NCI-H1417 treated with DMSO at 0.1 percent for 48 hours (cell line): ENCODE data around the gene RPP40.

ENCODE experiments used
- DNase-seq: peaks from one replicate; lab custom pipeline; 2025; lab: John Stamatoyannopoulos, UW

RPP40 gene

DNA sequence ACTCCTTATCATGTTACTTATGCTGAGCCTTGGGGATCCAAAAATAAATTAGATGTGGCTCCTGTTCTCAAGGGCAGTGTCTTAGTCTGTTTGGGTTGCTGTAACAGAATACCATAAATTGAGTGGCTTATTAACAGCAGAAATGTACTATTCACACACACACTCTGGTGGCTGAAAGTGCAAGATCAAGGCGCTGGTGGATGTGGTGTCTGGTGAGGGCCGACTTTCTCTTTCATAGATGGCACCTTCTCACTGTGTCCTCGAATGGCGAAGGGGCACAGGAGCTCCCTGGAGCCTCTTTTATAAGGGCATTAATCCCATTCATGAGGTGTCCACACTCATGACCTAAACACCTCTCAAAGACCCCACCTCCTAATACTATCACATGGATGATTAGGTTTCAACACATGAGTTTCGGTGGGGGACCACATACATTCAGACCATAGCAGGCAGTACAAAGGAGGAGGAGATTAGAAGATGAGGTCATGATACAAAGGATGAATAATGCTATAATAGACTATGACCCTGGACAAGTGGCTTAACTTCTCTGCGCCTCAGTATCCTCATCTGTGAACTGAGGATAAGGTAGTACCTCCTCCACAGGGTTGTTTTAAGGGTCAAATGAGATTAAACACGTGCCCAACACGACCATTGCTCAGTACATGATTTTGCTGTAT, 34.1 kb downstream of the RPP40 start:
- DNase-seq = no peak

DNA sequence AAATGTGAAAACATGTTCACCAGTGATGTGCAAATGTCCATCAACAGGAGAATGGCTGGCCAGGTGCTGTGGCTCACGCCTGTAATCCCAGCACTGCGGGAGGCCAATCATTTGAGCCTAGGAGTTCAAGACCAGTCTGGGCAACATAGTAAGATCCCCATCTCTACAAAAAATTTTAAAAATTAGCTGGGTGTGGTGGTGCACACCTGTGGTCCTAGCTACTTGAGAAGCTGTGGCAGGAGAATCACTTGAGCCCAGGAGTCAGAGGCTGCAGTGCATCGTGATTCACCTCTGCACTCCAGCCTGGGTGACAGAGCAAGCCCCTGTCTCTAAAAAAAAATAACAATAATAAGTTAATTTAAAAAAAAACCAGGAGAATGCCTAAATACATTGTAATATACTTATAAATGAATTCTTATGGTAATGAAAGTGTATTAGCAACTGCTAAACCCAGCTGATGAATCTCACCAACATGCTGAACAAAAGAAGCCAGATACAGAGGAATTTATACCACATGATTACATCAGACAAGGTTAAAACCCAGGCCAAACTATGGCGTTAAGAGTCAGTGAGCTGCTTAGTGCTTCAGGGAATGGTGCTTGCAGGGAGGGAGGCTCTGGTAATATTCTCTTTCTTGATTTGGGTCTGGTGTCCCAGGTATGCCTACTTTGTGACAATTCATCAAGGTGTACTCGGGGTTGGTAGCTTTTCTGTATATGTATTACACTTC, 36.4 kb downstream of the RPP40 start:
- no peak for DNase-seq

DNA sequence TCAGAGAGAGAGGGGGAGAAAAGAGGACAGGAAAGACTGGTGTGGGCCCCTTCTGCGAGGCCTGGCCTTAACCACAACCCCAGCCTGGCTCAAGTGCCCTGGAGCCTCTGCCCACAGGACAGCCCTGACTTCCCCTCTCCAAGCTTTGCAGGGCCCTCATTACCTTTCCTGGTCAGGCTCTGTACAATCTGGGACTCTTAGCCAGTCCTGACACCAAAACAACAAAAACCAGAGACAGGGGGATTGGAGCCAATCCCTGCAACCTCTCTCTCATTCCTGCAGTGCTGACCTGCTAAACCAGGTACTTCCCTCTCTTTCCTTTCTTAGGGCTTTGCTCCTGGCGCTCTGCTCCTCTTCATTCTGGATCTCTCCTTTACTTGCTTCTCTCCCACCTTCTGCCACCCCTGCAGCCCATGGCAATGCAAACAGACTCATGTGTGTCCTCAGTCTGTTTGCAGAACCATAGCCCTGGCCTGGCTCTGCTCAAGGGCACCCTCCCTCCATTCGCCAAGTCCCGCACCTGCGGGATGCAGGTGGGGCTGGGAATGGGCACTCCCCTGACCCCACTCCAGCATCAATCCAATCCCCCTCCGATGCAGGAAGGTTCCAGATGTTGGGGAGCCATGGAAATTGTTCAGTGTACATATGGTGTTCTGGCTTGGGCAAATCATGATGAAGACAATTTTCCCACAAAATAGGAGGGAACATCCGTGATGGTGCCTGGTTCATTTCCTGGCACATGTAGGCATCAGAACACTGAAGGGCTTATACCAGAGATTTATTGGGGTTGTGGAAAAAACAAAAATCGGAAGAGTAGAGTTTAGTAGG, 38.1 kb downstream of the RPP40 start:
- no peak for DNase-seq

DNA sequence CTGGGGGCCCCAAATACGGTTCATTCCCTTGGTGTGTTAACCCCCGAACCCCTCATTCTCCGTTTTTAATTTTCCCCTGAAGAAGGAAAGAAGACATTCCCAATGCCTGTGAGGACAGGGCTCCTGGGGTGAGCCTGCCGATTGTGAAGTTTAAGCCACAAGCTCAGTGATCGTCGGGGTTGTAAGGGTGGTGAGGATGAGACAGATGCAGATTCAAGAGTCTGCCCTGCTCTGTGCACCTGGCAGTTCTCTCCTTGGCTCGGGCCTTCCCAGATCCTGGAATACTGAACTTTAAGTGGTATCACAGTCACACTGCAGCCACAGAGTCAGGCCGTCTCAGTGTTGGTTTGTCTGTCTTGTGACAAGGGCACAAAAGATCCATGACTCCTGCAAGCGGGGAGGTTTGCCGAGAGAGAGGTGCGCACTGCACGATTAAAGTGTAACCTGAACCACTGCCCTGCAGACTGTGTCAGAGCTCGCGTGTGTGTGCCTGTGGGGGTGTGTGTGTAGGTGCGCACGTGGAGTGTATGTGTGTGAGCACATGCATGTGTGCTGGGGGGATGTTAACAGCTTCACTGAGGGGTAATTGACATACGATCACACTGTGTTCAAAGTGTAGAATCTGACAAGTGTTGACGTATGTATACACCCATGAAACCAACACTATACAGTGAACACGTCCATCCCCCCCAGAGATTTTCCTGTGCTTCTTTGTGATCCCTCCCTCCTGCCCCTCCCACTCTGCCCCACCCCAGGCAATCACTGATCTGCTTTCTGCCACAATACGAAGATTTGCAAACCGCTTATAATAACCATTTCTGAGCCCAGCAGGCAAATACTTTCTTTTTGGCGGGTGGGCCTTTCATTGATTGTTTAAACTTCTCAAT, 38.9 kb downstream of the RPP40 start:
- DNase-seq = no peak

DNA sequence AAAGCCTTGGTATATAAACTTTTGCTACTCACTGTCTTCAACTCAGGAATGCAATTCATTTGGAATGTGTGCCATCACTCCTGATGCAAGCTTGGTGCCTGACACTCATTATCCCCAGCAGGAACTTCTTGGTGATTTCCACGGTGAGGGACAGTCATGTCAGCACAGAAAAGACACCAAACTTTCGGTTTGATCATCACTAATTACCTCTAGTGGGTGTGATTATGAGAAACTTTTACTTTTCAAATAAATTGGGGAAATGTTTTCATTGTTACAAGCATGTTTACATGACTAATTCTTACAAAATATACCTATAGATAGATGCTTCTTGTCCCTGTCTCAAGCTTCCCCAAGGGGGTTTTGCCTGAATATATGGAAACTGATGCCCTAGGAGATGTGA, 40.9 kb downstream of the RPP40 start:
- DNase-seq = no peak

DNA sequence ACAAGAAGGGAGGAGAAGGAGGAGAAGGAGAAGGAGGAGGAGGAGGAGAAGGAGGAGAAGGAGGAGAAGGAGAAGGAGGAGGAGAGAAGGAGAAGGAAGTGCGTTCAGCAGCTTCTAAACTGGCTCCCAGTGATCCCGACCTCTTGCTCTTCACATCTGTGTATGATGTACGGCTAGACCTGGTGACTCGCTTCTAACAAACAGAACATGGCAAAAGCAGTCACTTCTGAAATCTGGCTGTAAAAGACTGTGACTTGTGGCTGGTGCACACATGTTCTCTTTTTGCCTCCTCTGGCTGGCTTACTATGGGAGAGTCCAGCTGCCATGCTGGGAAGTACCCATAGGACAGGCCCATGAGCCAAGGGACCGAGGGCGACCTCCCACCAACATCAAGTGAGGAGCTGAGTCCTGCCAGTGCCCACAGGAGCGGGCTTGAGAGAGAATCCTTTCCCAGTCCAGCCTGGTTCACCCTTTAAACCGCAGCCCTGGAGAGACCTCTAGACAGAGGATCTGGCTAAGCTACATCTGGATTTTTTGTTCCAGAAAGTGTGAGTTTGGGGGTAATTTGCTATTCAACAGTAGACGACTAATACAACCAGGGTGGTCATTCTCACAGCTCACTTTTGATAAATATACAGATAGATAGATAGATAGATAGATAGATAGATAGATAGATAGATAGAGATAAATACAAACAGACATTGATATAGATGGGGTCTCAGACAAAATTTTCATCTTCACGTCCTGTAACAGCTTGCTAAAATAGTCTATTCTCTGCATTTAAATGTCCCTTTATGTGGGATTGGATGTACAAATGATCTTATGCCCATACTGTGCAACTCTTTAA, 42.3 kb downstream of the RPP40 start:
- DNase-seq = no peak

DNA sequence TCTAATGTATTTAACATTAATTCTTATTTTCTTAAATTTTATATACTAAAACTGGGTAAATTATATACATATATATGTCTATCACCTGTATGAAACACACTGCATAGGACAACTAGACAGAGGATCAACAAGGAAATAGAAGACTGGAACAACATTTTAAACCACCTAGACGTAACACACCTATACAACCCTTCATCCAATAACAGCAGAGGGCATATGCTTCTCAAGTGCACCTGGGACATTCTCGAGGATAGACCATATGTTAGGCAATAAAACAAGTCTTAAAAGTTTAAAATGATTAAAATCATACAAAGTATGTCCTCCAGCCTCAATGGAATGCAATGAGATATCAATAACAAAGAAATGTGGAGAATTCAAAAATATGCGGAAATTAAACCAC, 45.2 kb downstream of the RPP40 start:
- no peak for DNase-seq

DNA sequence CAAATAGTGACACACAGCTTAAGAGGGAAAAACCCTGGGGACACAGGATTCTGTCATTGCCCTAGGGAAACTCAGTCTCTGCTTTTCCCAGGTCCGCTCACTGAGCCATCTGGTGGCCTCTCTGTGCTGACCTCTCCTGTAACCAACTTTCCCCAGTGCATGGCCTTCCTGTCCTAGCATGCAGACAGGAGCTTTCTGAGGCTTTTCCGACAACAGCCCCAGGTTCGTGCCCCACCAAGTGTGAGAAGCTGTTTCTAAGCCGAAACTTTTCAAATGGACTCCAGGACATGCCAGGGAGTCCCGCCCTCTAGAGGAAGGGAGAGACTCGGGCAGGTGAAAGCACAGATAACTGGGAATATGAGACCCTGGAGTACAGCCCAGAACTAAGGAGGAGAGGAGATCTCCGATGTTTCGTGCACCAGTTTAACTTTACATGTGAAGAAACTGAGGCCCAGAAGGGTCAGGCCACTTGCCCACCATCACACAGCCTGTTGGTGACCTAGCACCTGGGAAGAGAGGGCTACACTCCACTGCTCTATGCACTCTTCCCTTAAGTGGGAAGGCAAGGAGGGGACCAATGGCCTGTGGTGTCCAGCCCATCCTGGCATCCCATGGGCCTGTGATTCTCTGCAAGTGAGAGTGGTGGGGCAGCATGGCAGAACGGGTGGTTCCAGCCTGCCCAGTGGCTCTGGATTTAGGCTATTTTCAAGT, 46.2 kb downstream of the RPP40 start:
- DNase-seq = no peak

DNA sequence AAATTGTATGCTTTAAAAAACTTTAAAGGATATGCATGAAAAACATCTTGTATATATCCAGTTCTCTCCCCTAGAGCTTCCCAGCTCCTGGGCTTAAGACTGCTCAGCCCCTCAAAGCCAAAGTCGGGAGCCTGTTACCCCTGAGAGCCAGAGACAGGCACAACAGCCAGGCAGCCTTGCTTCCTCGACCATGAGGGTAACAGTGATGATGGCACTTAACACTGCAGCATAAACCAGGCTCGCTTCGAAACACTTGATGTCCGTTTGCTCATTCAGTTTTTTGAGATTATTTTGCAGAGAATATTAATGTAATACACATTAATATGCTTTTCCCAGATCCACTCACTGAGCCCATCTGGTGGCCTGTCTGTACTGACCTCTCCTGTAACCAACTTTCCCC, 47.2 kb downstream of the RPP40 start:
- no peak for DNase-seq

DNA sequence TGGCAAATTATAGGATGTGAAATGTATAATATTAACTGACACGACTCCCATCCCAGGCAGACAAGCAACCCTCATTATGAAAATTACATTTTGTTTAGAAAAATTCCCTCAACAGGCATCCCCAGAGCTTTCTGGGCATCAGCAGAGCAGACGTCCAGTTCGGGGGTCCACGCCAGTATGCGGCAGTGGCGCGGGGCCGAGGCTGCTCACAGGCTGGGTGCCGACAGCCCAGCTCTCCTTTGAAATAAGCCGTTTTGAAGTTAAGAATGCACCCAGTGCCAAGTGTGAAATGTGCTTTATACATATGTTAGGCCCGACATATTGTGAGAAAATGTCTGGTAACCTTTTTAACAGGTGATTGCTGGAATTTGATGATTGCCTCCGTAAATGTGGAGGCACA, 50.4 kb downstream of the RPP40 start:
- no peak for DNase-seq

DNA sequence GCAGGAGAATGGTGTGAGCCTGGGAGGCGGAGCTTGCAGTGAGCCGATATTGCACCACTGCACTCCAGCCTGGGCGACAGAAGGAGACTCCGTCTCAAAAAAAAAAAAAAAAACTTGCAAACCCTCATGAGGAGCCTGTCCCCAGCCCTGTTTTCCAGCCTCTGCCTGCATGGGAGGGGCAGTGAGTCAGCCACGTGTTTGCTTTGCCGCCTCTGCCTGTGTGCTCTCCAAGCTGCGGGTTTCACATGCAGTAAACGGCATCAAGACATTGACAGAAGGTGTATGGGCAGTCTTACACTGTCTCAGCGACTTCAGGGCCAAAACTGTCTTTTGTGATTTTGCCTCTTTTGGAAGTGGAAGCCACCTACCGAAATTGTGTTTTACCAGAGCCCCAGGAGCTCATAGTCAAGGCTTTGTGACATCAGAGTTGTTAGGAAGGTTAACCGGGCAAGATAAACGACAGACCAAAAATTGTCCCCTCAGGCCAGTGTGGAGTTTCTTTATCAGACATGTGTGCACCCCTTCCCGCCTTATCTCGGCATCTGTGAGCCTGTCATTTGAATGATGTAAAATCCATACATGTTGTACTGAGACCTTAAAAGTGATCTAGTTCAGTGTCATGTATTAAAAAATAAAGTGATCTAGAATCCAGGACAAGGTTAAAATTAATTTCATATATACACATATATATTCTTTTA, 52.9 kb downstream of the RPP40 start:
- no peak for DNase-seq

DNA sequence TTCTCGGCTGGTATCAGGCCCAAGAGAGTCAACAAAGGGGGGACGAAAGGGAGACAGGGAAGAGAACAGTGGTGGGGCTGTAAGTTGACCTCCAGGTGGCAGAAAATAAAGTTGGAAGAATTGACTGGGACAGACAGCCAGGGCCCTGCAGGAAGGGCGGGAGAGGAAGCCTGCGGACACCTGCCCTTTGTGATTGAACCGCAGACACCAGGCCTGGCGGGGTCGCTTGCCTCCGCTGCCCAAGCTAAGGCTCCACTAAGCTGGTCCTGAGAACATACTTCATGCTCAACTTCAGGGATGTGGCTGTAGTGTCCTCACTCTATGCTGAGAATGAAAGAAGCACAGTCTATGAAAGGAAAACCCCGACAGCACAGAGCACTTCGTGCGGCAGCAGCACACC, 53.8 kb downstream of the RPP40 start:
- no peak for DNase-seq

DNA sequence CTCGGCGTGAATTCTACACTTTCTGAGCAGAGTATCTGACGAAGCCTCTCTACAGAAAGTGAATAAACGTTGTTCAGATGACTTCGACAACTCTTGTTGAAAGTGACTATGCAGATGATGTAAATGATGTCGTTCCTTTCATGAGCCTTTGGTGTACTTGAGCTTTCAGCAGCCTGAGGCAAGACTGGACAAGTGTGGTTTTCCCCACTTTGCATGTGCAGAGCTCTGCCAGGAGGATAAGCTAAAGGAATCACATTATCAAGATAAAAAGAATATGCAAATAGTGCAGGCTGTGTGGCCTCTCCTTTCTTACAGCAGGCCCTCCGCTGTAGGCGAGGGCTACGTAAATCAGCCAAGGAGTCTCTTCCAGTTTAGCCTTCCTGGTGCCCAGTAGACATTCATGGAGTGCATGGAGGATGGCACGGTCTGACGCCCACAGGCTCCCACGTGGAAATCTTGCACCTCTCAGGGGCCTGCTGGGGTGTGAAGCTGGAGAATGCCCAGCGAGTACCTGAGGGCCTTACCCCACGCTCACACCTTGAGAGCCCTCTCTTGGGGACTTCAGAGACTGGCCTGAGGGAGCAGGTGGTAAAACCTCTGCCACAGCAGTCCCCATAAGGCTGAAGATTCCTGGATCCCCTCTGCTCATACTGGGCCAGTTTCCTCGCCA, 54.9 kb downstream of the RPP40 start:
- DNase-seq = no peak

DNA sequence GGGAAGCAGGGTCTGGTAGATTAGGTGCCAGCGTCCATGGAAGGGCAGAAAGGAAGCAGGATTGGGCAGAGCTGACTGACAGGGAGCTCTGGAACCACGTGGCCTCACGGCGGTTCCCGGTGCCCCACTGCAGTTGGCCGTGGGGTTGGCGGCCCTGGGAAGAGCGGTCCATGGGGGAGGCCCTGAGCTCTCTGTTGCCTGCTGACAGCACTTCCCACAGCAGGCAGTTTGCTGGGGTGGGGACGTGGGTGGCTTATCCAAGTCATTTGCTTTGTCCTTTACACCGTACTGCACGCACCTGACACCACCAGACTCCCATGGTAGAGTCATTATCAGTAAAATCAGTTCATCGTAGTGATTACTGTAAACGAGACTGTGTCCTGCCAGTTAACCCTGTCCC, 56.1 kb downstream of the RPP40 start:
- DNase-seq = no peak

DNA sequence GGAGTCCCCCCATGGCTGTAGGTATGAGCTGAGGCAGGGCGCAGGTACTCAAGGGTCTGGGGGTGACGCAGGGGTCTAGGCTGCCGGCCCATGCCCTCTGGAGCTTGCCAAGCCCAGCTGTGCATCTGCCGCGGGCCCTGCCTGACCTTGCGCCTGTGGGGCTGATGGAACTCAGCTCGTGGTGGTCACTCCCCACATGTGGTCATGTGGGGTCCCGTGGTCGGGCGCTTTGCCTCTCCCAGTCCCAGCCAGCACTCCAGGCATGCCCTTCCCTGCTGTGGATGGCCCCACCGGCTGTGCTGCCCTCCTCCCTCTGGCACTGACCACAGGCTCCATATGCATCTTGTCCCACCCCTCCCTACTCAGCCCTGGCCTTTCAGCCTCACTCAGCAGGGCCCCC, 57.3 kb downstream of the RPP40 start:
- DNase-seq = no peak
